Endometrium (tissue), 2 donors: ENCODE measurements around the gene DIS3L2.

Experiments
- FAIRE-seq: peaks from 2 replicates; lab custom pipeline; 2012; peaks lifted over from hg19 to GRCh38; lab: Jason Lieb, UNC
- donor health status: control.
- donor health status: control.

The DIS3L2 gene

GRCh38 chr2:231961349-231962166, at the start of gene DIS3L2:
Gene DIS3L2, plus strand, starts transcription at chr2:231961713. Its CDS starts 53,215 bp downstream, at chr2:232014928.
- no peak for FAIRE-seq

- FAIRE-seq, result no peak
Measured at GRCh38 chr2:231914077-231914690, 47.3 kb upstream of the DIS3L2 start.

DNA sequence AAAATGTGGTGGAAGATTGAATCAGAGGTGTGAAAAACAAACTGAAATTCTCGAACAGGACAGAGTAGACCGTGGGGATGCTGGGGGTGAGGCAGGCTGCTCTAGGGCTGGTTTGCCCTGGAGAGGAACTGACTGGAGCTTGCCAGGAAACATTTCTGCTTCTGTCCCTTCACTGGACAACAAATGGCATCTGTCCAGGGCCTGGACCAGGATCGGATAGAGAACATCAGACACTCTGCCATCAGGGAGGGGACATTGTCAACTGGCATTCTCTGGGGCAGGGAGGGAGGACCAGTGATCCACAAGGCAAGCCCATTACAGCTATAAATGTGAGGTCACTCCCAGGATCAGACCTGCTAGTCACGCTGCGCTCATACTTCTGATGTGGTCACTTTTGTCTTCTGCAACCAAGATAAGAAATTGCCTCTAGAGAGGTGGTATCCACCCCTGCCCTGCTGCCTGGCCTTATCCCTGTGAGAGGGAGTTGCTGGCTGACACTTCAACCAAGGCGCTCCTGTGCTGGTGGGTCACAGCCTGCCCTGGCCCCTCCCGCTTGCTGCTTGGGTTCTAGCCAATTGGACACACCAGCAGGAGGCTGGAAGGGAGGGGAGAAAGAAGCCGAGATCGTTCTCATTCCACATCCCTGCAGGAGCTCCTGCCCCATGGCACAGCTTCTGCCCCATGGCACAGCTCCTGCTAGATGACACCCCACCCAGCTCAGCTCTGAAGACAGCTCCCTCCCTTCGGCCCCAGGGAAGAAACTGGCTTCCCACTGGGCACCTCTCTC, 44.0 kb upstream of the DIS3L2 start:
- no peak for FAIRE-seq

DNA sequence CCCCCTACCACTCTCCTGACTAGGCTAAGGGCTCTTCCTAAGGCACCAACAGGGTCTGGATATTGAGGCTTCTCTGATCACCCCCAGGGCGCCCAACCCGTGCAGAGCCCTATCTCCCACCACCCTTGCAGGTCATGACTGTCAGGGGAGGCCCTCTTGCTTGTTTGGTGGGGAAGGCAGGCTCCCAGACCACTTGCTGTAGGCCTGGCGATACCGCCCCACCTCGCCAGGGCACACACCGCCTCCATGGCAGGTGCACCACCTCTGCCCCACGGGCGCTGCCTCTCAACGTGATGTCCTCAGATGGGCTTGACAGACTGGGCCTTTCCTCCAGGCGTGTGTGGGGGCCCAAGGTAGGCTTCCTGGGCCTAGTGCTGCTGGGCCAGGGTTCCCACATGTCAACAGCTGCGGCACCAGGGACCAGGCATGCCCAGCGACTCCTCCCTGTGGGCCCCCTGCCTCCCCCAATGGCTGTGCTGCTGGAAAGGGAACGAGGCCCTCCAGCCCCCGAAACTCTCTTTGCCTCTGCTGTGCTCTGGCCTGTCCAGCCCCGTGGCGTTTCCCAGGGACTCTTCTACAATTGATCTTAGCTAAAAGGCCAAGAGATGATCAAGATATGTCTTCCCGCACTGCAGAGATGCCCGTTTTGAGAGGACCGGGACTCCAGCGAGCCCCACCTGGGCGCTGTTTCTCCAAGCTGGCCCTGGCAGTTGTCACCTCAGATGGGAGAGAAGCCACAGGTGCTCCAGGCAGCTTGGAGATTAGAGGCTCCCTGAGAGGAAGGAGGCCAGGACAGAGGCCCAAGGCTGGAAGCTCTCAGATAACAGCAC, 42.8 kb upstream of the DIS3L2 start:
- FAIRE-seq, result no peak

GRCh38 chr2:231919341-231920035, 42.0 kb upstream of the DIS3L2 start:
- no peak for FAIRE-seq

DNA sequence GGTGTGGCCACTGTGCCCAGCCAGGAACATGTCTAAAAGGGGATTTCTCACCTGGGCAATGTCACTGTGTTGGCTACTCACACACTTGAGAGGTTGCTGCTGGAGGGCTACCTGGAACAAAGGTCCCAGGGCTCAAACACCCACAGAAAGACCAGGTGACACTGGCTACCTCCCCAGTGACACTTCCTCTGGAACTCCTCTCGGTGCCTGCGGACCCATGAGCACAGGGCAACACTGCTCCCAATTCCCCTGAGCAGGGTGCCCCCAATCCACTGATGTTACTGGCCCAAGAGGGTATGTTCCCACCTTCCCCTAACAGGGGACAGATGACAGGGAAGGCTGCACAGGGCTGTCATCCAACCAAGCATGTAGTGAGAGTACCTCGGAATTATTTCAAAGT, 41.1 kb upstream of the DIS3L2 start:
- no peak for FAIRE-seq

- no peak for FAIRE-seq
Measured at GRCh38 chr2:231920795-231921194, 40.7 kb upstream of the DIS3L2 start.

DNA sequence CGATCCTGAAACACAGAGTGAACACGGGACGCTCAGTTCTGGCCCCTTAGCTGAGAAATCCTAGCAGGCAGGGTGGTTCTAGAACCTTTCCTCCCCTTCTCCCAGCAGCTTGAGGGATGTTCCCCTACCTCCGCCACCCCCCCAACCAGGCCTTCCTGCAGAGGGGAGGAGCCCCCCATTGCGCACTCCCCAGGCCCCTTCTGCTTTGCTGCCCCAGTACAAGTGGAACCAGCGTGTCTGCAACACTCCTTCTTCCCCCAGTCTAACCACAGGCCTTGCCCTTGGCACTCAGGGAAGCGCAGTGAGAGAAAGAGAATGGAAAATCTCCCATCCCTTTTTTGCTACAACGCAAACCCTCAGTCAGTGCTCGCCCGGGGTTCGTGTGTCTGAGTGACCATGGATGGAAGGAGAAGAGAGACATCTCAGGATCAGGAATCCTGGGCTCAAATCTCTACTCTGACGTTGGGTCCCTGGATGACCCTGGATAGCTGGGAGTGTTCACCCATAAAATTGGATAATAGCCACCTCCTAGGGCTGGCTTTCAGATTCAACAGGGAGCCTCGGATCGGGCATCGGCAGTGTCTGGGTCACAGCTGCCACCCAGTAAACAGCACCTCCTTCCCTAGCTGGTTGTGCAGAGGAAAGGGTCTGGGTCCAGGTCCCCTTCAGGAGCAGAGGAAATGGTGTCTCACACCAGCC, 39.1 kb upstream of the DIS3L2 start:
- FAIRE-seq, result no peak

DNA sequence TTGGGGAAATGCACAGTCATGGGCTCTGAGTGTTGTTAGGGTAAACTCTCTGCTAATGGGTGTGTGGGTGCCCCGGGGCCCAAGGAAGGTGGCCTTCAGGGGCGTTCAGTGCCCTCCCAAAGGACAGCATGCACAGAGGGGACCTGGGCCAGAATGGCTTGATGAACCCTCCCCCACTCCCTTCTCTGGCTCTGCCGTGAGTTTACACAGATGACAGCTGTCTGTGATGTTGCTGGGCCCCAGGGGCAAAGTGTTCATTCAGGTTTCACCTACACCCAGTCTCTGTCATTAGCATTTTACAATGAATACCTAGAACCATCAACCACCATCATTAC, 38.5 kb upstream of the DIS3L2 start:
- no peak for FAIRE-seq

DNA sequence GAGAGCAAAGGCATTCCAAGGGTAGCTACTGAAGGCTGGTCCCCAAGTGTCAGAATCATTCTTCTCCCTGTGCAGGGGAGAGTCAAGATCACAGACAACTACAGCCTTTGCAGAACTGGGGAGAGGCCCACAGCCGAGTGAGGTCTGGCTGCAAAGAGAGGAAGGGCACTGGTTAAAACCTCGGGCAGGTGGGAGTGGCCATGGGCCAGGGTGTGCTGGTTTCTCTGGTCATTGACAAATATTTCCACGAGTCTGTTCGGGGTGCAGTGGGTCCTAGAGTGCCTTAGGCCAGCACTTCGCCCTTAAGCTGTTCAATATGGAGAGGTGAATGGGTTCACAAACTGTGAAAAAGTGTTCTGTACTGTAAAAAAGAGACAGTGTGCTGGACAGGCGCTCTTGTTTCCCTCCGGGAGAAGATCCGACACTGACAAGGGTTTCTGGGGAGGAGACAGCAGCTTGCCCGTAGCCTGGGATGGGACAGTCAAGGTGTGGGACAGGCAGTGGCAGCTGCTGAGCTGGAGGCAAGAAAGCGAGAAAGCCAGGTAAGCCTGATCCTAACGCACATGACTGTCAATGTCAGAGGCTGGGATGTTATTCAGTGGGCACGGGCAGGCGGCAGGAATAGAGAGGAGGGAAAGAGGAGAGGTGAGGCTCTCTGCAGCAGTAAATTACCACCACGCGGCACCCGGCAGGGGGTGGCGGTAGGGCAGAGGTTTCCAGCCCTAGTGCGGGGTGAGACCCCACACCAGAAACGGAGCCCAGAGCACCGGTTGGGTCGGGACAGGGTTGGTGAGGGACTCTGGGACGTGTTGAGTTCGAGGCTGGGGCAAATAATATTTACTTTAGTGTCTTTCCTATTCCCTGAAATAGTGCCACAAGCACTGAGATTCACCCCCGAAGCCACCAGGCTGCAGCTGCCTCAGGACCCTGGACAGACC, 37.3 kb upstream of the DIS3L2 start:
- no peak for FAIRE-seq

DNA sequence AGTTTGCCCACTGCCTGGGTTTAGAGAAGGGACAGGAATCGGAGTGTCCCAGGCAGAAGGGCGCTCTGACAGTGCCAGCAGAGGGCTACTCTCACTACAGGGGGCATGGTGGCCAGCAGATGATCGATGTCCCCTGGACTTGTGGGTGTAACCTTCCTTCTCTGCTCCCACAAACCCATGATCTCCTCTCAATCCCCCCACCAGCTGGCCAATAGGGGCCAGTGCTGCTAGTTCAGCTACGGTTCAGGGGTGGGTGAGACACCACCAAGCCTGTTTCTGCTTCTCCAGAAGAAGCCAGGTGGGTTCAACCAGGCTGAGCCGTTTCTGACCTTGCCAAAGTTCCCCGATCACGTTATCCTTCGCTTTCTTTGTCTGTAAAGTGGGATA, 36.6 kb upstream of the DIS3L2 start:
- FAIRE-seq, result no peak

DNA sequence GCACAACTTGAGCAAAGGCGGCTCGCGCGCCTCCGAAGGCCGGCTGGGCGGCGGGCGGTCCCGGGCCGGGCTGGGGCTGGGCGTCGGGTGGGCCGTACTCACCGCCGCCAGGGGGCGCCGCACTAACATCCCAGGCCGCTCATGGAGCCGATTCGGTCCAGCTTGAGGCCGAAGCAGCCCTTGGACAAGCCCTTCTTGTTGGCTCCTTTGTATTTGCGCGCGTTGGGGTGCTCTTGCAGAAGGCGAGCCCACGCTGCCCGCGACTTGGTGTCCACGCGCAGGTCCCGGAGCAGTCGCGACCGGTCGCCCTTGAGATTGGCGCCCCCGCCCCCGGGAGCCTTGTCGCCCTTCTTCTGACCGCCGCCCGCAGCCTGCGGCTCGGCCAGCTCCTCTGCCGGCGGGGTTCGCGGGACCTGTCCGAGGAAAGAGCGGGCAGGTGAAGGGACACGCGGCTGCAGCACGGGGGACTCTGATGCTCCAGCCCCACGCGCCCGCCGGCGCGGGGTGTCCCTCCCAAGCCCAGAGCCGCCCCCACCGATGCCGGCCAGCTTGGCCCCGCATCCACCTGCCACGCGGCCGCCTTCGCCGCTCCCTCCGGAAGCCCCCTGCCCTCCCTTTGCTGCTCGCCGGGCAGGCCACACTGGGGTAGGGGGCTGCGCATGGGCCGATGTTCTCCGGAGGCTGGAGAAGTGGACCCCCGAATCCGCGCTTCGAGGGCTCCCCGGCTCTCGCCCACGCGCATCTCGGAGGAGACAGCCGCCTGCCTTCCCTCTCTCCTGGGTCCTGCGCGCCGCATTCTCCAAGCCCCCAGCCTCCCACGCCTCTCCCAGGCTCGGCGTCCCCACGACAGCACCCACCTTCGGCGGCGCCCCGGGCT, 36.0 kb upstream of the DIS3L2 start:
- FAIRE-seq, result no peak

DNA sequence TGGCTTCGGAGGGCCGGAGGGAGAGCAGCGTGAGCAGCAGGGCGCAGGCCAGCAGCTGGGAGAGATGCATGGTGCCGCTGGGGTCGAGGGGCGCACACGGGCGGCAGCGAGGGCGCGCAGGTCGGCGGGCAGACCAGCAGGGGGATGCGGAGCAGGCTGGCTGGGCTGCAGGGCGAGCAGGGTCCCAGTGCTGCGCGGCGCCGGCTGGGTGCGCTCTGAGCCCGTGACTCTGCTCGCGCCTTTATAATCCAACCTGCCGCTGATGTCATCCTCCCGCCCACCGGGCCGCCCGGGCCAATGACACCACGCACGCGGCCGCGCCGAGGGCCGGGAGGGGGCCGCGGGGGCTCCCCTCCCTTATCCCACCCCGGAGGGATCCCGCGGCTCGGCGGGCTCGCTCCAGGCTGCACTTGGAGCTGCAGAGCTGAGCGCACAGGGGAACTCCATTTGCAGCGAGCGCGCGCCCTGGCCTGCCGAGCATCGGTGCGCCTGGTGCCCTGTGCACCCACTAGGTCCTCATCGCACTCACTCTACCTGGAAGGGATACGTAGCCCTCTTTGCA, 35.3 kb upstream of the DIS3L2 start, which contains the start of gene NPPC:
Gene NPPC, minus strand, starts transcription at position 217 of the 562 bp plus-strand sequence. Its CDS starts 147 bp downstream, at position 70.
- no peak for FAIRE-seq

DNA sequence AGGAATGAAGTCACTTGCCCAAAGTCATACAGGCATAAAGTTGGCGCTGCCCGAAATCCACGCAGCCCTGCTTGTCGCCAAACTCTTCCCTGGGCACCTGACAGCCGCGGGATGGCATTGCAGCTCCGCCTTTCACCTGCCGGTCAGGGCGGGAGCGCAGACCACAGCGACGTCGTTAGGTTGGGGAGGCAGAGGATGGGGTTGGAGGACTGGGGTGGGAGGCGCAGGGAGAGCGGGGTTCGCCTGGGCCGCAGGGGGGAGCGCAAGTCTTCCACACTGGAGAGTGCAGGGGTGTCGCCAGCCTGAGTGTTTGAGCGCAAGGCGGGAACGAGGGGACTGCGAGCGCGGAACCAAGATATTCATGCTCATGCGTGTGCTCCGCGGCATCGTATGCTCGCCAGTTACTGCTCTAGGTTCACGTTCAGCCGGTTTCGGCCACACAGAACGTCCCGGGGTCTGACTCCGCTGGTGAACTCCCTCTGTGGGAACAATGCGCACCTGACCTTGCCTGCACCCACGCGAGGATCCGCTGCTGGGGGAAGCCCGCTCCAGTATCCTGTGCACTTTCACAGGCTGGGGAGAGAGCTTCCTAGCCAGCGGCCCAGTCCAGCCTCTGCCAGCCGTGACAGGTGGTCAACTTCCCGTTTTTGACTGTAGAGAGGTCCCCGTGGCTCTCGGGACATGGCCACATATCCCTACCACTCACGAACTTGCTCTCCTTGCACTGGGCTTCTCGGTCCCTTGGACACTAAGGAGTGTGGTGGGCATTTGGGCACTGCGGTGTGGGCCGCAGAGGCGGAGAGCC, 34.5 kb upstream of the DIS3L2 start:
- no peak for FAIRE-seq

DNA sequence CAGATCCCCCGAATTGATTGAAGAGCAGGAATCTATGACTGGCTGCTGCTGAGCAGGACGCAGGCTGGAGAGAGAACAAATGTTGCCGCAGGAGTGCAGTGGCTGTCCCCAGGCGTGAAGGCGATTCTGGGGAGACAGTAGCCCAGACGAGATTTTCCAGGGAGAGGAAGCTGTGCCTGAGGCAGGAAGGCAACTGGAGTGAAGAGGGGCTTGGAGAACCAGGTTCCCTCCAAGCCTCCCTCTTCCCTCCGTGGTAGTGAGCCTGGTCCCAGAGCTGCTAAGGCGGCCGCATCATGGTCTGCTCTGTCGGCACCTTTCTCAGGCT, 34.0 kb upstream of the DIS3L2 start:
- FAIRE-seq, result no peak

DNA sequence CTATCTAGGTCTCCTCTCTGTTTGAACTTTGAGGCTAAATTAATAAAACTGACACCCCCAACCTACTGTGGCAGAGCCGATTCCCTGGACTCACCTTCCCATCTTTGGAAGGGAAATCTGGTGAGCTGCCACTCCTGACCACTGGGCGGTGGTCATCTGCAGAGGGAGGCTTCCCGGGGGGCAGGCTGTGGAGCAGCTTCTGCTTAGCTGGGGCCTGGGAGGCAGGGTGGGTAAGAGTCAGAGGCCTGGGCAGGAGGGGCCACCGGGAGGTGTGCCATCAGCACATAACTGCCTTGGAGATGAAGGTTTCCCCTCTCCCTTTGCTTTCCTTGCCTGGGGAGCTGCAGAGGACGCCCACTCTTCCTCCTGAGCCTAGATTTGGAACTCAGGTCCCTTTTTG, 33.0 kb upstream of the DIS3L2 start:
- no peak for FAIRE-seq

DNA sequence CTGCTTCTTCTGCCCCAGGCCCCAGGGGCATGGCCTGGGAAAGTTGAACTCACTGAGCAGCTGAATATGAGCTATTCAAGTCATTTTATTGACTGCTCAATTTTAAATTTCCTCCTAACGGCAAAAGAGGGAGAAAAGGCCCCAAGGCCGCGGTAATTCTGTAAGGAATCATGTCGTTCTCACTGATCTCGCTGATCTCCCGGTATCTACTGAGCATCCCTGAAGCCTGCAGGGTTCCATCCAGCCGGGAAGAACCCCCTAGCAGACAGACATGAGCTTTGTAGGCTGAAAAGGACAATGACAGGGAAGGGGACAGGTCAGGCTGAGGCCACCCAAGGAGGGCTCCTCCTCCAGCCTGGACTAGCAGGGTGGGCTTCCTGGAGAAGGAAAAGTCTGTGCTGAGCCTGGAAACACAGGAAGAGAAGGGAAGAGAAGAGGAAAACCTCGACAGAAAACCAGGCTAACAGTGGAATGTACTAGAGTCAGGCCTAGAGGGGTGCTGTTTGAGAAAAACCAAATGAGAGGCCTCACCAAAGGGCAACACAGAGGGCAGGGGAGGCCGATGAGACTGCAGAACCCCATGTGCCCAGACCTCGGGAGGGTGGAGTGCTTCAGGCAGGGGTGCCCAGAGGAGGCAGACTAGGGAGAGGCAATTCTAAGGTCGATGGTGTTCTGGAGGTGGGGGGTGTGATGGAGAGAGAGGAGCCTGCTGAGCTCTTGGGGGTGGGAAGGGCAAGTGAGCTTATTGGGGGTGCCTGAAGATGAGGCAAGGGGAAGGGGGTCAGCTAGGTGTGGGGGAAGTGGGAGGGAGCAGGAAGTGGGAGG, 32.4 kb upstream of the DIS3L2 start:
- FAIRE-seq, result no peak
